ENCODE results near the gene CYB5R4. TPM values are rescaled to one million over a fixed set of nuclear protein-coding genes. Genes with fewer than 3 reads are reported as not detected.

CYB5R4 gene
- total and polyA plus RNA-seq, 10 donors, result 10.0 to 50.7 (median 25.8) TPM

DNA sequence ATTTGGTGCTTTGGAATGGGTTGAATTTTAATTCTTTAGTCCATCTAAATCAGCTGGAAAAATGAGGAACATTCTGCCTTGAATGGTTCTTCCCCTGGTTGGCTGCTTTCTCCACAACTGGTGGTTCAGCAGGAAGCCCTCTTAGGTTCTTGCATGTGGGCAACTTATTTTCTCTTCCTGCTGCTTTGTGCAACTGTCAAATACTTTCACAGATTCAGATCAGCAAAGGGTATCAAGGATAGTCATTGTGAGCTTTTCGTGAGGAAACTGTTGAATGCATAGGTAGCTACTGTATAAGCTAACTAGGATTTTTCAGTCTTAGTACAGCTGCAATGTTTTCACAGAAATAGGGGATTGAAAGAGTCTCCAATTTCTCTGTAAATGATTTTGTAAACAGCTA is 101.2 kb downstream of the CYB5R4 start:
- intact Hi-C loops (cut with DNase I; ENCODE audit: low total_unique reads), result no loop called here
- 40 to 69% (median 58%) methylated on average over 1 of the region's 1 CpG for WGBS, 5 donors
- no peaks in the 10 kb centered on the region for H3K27me3 ChIP-seq (replicated peaks in 1 of 7)
- peaks cover 0 to 38% (median 23%) of the 10 kb centered on the region in 8 donors for H3K9me3 ChIP-seq
- no peak overlapping the region for H3K27ac ChIP-seq
- H3K4me3 ChIP-seq, result no peak overlapping the region
- TF ChIP-seq POLR2A (IDR thresholded peaks at IDR 0.05), result no peak
- no peaks in the 10 kb centered on the region for H3K4me1 ChIP-seq
- peaks cover 0 to 97% (median 61%) of the 10 kb centered on the region in 6 donors for H3K36me3 ChIP-seq
- no peak for DNase-seq

DNA sequence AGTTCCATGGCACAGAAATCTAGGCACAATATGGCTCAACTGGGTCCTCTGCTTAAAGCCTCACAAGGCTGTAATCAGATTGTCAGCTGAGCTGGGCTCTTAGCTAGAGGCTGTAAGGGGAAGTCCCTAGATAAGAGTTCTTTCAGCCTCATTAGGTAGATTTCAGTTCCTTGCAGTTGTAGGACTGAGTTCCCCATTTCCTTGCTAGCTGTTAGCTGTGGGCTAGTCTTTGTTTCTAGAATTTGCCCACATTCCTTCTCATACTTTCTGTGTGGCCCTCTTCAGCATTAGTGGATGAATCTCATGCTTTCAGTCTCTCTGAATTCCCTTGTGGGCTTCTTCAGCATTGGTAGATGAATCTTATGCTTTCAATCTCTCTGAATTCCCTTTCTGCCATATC is 103.1 kb downstream of the CYB5R4 start:
- H3K27ac ChIP-seq, result no peak overlapping the region
- H3K36me3 ChIP-seq, result peaks cover 0 to 80% (median 51%) of the 10 kb centered on the region in 6 donors
- peaks cover 3 to 55% (median 40%) of the 10 kb centered on the region in 8 donors for H3K9me3 ChIP-seq
- no peak for DNase-seq
- no peaks in the 10 kb centered on the region for H3K4me1 ChIP-seq
- TF ChIP-seq, protein P1, sequence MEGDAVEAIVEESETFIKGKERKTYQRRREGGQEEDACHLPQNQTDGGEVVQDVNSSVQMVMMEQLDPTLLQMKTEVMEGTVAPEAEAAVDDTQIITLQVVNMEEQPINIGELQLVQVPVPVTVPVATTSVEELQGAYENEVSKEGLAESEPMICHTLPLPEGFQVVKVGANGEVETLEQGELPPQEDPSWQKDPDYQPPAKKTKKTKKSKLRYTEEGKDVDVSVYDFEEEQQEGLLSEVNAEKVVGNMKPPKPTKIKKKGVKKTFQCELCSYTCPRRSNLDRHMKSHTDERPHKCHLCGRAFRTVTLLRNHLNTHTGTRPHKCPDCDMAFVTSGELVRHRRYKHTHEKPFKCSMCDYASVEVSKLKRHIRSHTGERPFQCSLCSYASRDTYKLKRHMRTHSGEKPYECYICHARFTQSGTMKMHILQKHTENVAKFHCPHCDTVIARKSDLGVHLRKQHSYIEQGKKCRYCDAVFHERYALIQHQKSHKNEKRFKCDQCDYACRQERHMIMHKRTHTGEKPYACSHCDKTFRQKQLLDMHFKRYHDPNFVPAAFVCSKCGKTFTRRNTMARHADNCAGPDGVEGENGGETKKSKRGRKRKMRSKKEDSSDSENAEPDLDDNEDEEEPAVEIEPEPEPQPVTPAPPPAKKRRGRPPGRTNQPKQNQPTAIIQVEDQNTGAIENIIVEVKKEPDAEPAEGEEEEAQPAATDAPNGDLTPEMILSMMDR (IDR thresholded peaks at IDR 0.05 in 8 of 11, conservative IDR thresholded peaks at IDR 0.05 in 3 of 11), result no peak
- no peak for TF ChIP-seq POLR2AphosphoS5 (IDR thresholded peaks at IDR 0.05)
- TF ChIP-seq POLR2A (IDR thresholded peaks at IDR 0.05), result no peak
- no peak overlapping the region for H3K4me3 ChIP-seq
- intact Hi-C loops (cut with DNase I; ENCODE audit: low total_unique reads), result no loop called here
- H3K27me3 ChIP-seq (replicated peaks in 1 of 7), result no peaks in the 10 kb centered on the region

DNA sequence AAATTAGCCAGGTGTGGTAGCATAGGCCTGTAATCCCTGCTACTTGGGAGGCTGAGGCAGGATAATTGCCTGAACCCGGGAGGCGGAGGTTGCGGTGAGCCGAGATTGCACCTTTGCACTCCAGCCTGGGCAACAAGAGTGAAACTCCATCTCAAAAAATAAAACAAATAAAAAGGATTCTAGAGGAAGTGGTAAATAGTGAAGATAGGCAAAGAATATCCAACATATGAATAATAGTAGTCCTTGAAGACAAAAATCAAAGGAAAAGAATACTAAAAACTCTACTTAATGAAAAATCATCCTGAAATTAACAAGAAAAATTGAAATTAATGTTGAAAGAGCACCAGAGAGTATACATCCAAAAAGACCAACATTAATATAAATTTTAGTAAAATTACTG is 107.0 kb downstream of the CYB5R4 start:
- TF ChIP-seq POLR2A (IDR thresholded peaks at IDR 0.05) (no peak), POLR2AphosphoS5 (IDR thresholded peaks at IDR 0.05) (no peak)
- TF ChIP-seq, protein P1 (IDR thresholded peaks at IDR 0.05 in 8 of 11, conservative IDR thresholded peaks at IDR 0.05 in 3 of 11), result no peak
- Histone ChIP-seq H3K4me1 (no peaks in the 10 kb centered on the region), H3K27me3 (replicated peaks in 1 of 7) (no peaks in the 10 kb centered on the region), H3K36me3 (peaks cover 0 to 40% (median 27%) of the 10 kb centered on the region in 6 donors), H3K27ac (no peak overlapping the region), H3K9me3 (peaks cover 3 to 92% (median 69%) of the 10 kb centered on the region in 8 donors), H3K4me3 (no peak overlapping the region)
- DNase-seq, result no peak
- 96 to 100% (median 98%) methylated on average over 4 of the region's 4 CpGs for WGBS, 5 donors
- intact Hi-C loops (cut with DNase I; ENCODE audit: low total_unique reads), result no loop called here

DNA sequence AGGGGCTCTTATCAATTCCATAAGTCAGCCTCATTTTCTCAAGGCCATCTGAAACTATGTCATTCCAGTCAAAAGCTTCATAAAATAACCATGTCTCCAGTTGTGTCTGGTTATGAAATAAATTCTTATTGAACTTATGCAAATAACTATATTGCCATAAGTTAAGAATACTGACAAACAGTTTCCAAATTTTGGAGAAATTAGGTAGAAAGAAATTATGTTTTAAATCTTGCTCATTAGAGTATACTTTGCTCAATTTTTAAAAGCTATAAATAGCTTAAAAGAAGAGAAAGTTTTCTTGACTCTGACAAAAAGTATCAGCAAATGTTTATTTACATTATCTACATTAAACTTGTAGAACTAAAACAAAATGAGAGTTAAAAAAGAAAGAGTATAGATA is 111.1 kb downstream of the CYB5R4 start:
- Histone ChIP-seq H3K27me3 (replicated peaks in 1 of 7) (no peaks in the 10 kb centered on the region), H3K27ac (no peak overlapping the region), H3K4me3 (no peak overlapping the region), H3K4me1 (no peaks in the 10 kb centered on the region), H3K36me3 (peaks cover 0 to 3% (median 0%) of the 10 kb centered on the region in 6 donors), H3K9me3 (peaks cover 3 to 64% (median 47%) of the 10 kb centered on the region in 8 donors)
- DNase-seq, result no peak
- intact Hi-C loops (cut with DNase I; ENCODE audit: low total_unique reads), result no loop called here
- no peak for TF ChIP-seq POLR2A (IDR thresholded peaks at IDR 0.05)
- TF ChIP-seq, protein P1 (IDR thresholded peaks at IDR 0.05 in 8 of 11, conservative IDR thresholded peaks at IDR 0.05 in 3 of 11), result no peak
- no peak for TF ChIP-seq POLR2AphosphoS5 (IDR thresholded peaks at IDR 0.05)
